GM18517 (cell line): ENCODE results near the gene C12orf56.
"Not testable (repeated sequence)": the region's sequence is repeated elsewhere in the genome, so short reads cannot be mapped to it uniquely, and the experiment has no call there.

Experiments
- ATAC-seq: cut with Tn5 transposase; IDR thresholded peaks from one replicate; pipeline ENCODE4 v1.9.1; 2021; ENCODE audit warnings: mild to moderate bottlenecking, moderate library complexity; ENCODE audit not compliant: unreplicated experiment

C12orf56 gene

GRCh38 chr12:64318605-64319004 lies 72.0 kb downstream of the C12orf56 start:
- ATAC-seq = no peak

- ATAC-seq = no peak
Measured at GRCh38 chr12:64311877-64312276, 78.7 kb downstream of the C12orf56 start.

GRCh38 chr12:64304571-64304970 lies 86.0 kb downstream of the C12orf56 start:
- no peak for ATAC-seq

GRCh38 chr12:64299628-64300027 lies 90.9 kb downstream of the C12orf56 start:
- ATAC-seq = no peak

- ATAC-seq = no peak
Measured at GRCh38 chr12:64296301-64296700, 94.3 kb downstream of the C12orf56 start.

- ATAC-seq = no peak
Measured at GRCh38 chr12:64293654-64294364, 96.7 kb downstream of the C12orf56 start.

- not testable (repeated sequence) for ATAC-seq
Measured at GRCh38 chr12:64293174-64293573, 97.4 kb downstream of the C12orf56 start.

GRCh38 chr12:64286521-64286920 lies 104.0 kb downstream of the C12orf56 start:
- ATAC-seq = no peak

- no peak for ATAC-seq
Measured at GRCh38 chr12:64284256-64284655, 106.3 kb downstream of the C12orf56 start.

- no peak for ATAC-seq
Measured at GRCh38 chr12:64278421-64278820, 112.1 kb downstream of the C12orf56 start.

GRCh38 chr12:64273527-64274403 lies 116.8 kb downstream of the C12orf56 start:
- ATAC-seq = no peak

- no peak for ATAC-seq
Measured at GRCh38 chr12:64270411-64270810, 120.1 kb downstream of the C12orf56 start.

GRCh38 chr12:64269161-64269560 lies 121.4 kb downstream of the C12orf56 start:
- ATAC-seq = no peak

GRCh38 chr12:64268409-64268808 lies 122.1 kb downstream of the C12orf56 start:
- ATAC-seq = no peak

- no peak for ATAC-seq
Measured at GRCh38 chr12:64265839-64266238, 124.7 kb downstream of the C12orf56 start.

- no peak for ATAC-seq
Measured at GRCh38 chr12:64261813-64262212, 128.7 kb downstream of the C12orf56 start.

- ATAC-seq = no peak
Measured at GRCh38 chr12:64258576-64258975, 132.0 kb downstream of the C12orf56 start.

GRCh38 chr12:64256166-64256800 lies 134.3 kb downstream of the C12orf56 start:
- no peak for ATAC-seq

- ATAC-seq = no peak
Measured at GRCh38 chr12:64255249-64255648, 135.3 kb downstream of the C12orf56 start.

- ATAC-seq = no peak
Measured at GRCh38 chr12:64253356-64253755, 137.2 kb downstream of the C12orf56 start.

- ATAC-seq = no peak
Measured at GRCh38 chr12:64252681-64253080, 137.9 kb downstream of the C12orf56 start.

- no peak for ATAC-seq
Measured at GRCh38 chr12:64243809-64244208, 146.7 kb downstream of the C12orf56 start.
